ENCODE measurements around the gene THSD7A. TPM values are rescaled to one million over a fixed set of nuclear protein-coding genes. Genes with fewer than 3 reads are reported as not detected.
A peak's percentile ranks its signal among the peaks of the same experiment; 100 is the strongest.

The THSD7A gene
- total and polyA plus RNA-seq, 2 of the 4 experiments (the other 2 are of a cell fraction) = 0.02 to 0.18 TPM

DNA sequence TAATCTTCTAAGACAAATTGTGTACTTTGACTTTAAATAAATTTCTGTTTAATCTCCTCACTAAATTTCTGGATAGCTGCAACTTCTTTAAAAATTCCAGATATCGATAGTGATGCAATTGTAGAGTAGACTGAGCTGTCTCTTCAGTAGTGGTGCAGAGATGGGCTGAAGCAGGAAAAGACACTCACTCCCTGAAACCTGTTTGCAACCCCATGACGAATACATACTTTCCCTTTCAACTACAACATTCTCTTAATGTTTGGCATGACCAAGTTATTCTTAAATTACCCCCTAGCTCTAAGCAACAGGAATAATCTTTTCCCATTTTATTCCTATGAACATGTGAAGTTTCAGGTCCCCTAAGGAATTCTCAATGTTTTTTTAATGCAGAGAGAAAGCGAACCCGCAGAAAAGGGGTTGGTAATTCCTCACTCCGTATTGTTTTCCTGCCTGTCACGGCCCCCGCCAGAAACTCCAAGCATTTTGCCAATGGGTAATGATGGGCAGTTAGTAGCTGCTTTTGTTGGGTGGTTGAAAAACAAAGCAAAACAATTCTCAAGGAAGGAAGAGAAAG is 1.3 kb downstream of the THSD7A start:
- Histone ChIP-seq H3K9me1 (ENCODE audit: insufficient read depth, low read length) (no peaks in the 10 kb centered on the region), H3K4ac (ENCODE audit: low read depth, low read length) (no peak overlapping the region), H3K4me1 (ENCODE audit: control insufficient read depth, insufficient read depth, low read length) (no peaks in the 10 kb centered on the region), H3K4me2 (ENCODE audit: low read depth, low read length) (peak overlapping the region; percentile 97), H4K8ac (ENCODE audit: low read depth in 2 of 2, low read length in 2 of 2) (no peak overlapping the region), H3K56ac (ENCODE audit: extremely low read depth, insufficient read depth, low read length) (no peak overlapping the region), H2AK9ac (replicated peaks; ENCODE audit: low read depth, low read length, poor library complexity) (no peak overlapping the region), H3K9me3 (ENCODE audit: control insufficient read depth, insufficient read depth, low read length) (no peaks in the 10 kb centered on the region), H3K14ac (replicated peaks; ENCODE audit: low read depth, low read length) (no peak overlapping the region), H4K5ac (ENCODE audit: low read depth, low read length) (no peak overlapping the region), H3K79me1 (ENCODE audit: low read depth in 1 of 2, low read length in 2 of 2) (no peaks in the 10 kb centered on the region), H3K27me3 (ENCODE audit: control insufficient read depth, insufficient read depth, low read length) (peaks cover 11% of the 10 kb centered on the region), H2AFZ (replicated peaks; ENCODE audit: low read length, poor library complexity) (peak overlapping the region; percentile 81), H2BK15ac (ENCODE audit: low read depth, low read length) (no peak overlapping the region), H3K27ac (ENCODE audit: insufficient read depth, low read length) (no peak overlapping the region), H3K36me3 (ENCODE audit: control insufficient read depth, insufficient read depth, low read length) (no peaks in the 10 kb centered on the region), H3K18ac (ENCODE audit: low read depth, low read length) (no peak overlapping the region), H2AK5ac (ENCODE audit: low read depth, low read length) (no peak overlapping the region), H3K23ac (ENCODE audit: low read depth, low read length) (no peak overlapping the region), H2BK5ac (ENCODE audit: low read depth, low read length, poor library complexity, severe bottlenecking) (no peak overlapping the region), H3K4me3 (ENCODE audit: insufficient read depth, low read depth, low read length) (peak overlapping the region; percentile 18; the same call in 1 of the 2 replicates), H3K9ac (ENCODE audit: low read depth, low read length) (no peak overlapping the region), H2BK120ac (ENCODE audit: low read depth, low read length) (no peak overlapping the region), H4K91ac (ENCODE audit: insufficient read depth, low read depth, low read length) (no peak overlapping the region), H2BK20ac (ENCODE audit: low read depth, low read length) (no peak overlapping the region), H4K20me1 (ENCODE audit: insufficient read depth, low read length) (no peaks in the 10 kb centered on the region)
- ChIA-PET CTCF (interaction anchor here (1.7 kb wide), 1 partner anchor 15 kb away, joined by 5 read pairs; no protein-coding TSS in a partner anchor), POLR2A (ENCODE audit: unreplicated experiment) (no interaction called here)
- DNase-seq = peak; percentile 1
- WGBS, 2 experiments (ENCODE audit: extremely low coverage in 2 of 2, insufficient read length in 1 of 2) = no CpG with 5 or more reads among the region's 7 CpGs
- in situ Hi-C loops (cut with MboI; ENCODE audit: low sequenced_read_pairs) (loop anchor here (25.0 kb wide), 1 partner anchor 657 kb away; no protein-coding TSS in a partner anchor), dilution Hi-C loops (cut with HindIII; ENCODE audit: low sequenced_read_pairs, unreplicated experiment) (no loop called here), intact Hi-C loops (cut with micrococcal nuclease) (loop anchor here (2.0 to 5.0 kb wide), 2 partner anchors 237 to 404 kb away; no protein-coding TSS in a partner anchor)
- BruUV-seq (replicated peaks) = no TSS peak
- TF ChIP-seq CHD1 (IDR thresholded peaks at IDR 0.05; ENCODE audit: low read depth, low read length) = no peak
- TF ChIP-seq, protein P1, sequence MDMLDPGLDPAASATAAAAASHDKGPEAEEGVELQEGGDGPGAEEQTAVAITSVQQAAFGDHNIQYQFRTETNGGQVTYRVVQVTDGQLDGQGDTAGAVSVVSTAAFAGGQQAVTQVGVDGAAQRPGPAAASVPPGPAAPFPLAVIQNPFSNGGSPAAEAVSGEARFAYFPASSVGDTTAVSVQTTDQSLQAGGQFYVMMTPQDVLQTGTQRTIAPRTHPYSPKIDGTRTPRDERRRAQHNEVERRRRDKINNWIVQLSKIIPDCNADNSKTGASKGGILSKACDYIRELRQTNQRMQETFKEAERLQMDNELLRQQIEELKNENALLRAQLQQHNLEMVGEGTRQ (IDR thresholded peaks at IDR 0.05; ENCODE audit: low read depth, low read length) = no peak
- ATAC-seq (ENCODE audit: low read depth) = no peak

Data from IMR-90 (cell line).